OCI-LY3 (cell line): Measurements from ENCODE around the gene ANKS1B.

Source experiments
- CTCF ChIP-seq: fragments of 200-600, 300-600 bp; sonication (generic); IDR thresholded peaks from 2 replicates; pipeline ENCODE4 v1.5.1; 2014; ENCODE audit warnings: antibody characterized with exemption, low read length, low read depth
- EZH2phosphoT487 ChIP-seq: fragments of 200-600 bp; shearing (Covaris generic); IDR thresholded peaks from 2 replicates; pipeline ENCODE4 v1.6.1; 2018; ENCODE audit warnings: antibody characterized with exemption, mixed run types, low read depth

GRCh38 chr12:99024870-99025269 is 959.9 kb downstream of the ANKS1B start:
- TF ChIP-seq CTCF (no peak), EZH2phosphoT487 (no peak)
